ENCODE measurements around the gene PDCD2.

DNA sequence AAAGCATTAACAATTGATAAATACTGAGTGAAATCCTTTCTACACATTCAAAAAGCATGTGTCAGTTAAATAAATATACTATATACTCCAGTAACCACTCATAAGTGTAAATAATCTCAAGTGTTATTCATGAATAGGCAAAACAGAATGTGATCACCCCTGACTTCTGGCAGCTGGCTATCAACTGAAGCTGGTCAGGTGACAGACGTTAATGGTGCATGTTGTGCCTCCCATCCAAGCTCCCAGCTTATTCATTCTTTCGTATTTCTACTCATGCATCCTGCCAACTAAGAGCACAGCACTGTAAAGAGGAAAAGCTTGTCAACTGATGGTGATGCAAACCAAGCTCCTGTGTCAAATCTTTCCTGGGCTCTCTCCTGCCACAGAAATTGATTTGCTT lies 39.0 kb downstream of the PDCD2 start:
- TF ChIP-seq, protein P1, sequence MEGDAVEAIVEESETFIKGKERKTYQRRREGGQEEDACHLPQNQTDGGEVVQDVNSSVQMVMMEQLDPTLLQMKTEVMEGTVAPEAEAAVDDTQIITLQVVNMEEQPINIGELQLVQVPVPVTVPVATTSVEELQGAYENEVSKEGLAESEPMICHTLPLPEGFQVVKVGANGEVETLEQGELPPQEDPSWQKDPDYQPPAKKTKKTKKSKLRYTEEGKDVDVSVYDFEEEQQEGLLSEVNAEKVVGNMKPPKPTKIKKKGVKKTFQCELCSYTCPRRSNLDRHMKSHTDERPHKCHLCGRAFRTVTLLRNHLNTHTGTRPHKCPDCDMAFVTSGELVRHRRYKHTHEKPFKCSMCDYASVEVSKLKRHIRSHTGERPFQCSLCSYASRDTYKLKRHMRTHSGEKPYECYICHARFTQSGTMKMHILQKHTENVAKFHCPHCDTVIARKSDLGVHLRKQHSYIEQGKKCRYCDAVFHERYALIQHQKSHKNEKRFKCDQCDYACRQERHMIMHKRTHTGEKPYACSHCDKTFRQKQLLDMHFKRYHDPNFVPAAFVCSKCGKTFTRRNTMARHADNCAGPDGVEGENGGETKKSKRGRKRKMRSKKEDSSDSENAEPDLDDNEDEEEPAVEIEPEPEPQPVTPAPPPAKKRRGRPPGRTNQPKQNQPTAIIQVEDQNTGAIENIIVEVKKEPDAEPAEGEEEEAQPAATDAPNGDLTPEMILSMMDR (IDR thresholded peaks at IDR 0.05), result no peak
- TF ChIP-seq, protein P2, sequence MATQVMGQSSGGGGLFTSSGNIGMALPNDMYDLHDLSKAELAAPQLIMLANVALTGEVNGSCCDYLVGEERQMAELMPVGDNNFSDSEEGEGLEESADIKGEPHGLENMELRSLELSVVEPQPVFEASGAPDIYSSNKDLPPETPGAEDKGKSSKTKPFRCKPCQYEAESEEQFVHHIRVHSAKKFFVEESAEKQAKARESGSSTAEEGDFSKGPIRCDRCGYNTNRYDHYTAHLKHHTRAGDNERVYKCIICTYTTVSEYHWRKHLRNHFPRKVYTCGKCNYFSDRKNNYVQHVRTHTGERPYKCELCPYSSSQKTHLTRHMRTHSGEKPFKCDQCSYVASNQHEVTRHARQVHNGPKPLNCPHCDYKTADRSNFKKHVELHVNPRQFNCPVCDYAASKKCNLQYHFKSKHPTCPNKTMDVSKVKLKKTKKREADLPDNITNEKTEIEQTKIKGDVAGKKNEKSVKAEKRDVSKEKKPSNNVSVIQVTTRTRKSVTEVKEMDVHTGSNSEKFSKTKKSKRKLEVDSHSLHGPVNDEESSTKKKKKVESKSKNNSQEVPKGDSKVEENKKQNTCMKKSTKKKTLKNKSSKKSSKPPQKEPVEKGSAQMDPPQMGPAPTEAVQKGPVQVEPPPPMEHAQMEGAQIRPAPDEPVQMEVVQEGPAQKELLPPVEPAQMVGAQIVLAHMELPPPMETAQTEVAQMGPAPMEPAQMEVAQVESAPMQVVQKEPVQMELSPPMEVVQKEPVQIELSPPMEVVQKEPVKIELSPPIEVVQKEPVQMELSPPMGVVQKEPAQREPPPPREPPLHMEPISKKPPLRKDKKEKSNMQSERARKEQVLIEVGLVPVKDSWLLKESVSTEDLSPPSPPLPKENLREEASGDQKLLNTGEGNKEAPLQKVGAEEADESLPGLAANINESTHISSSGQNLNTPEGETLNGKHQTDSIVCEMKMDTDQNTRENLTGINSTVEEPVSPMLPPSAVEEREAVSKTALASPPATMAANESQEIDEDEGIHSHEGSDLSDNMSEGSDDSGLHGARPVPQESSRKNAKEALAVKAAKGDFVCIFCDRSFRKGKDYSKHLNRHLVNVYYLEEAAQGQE (IDR thresholded peaks at IDR 0.05; ENCODE audit: insufficient read depth in 1 of 2, low read depth in 2 of 2, low read length in 1 of 2), result no peak

All from Panc1 (cell line).